PC-3 (cell line): ENCODE measurements around the gene GFPT2. TPM values are rescaled to one million over a fixed set of nuclear protein-coding genes. Genes with fewer than 3 reads are reported as not detected.

Experiments used
- ATAC-seq: fragments of 200-7000 bp; cut with Tn5 transposase; 2 replicates; pipeline ENCODE4 v1.9.1; 2020; ENCODE audit warnings: mild to moderate bottlenecking, moderate library complexity
- BruUV-seq: library from RNA; stranded (reverse); fragments of 400-500 nt; replicated peaks from 2 replicates; lab custom pipeline; 2021; lab: Mats Ljungman, UMichigan
- CTCF ChIA-PET: fragments of 300-600 bp; sonication (Branson Sonifier 250); formaldehyde crosslinking; loops from one replicate; lab custom pipeline; 2022; ENCODE audit warnings: antibody characterized with exemption; lab: Charles Lee
- POLR2A ChIA-PET: fragments of 300-600 bp; sonication (Branson Sonifier 250); formaldehyde crosslinking; loops from one replicate; lab custom pipeline; 2022; ENCODE audit warnings: antibody characterized with exemption; ENCODE audit not compliant: unreplicated experiment; lab: Charles Lee
- DNase-seq: peaks from one replicate; pipeline ENCODE4 v3.0.0-alpha.2; 2015
- H2AFZ ChIP-seq: fragments of 300-600 bp; sonication (generic); 2 replicates; pipeline ENCODE4 v1.6.0; 2016; ENCODE audit warnings: antibody characterized with exemption, low read length
- H3F3A ChIP-seq: fragments of 300-600 bp; sonication (generic); one replicate; pipeline ENCODE4 v1.6.0; 2017; ENCODE audit warnings: antibody characterized with exemption, low read length, control low read depth, mild to moderate bottlenecking; ENCODE audit not compliant: unreplicated experiment
- H3K27ac ChIP-seq: fragments of 300-600 bp; sonication (generic); 2 replicates; pipeline ENCODE4 v1.5.1; 2016; ENCODE audit warnings: mild to moderate bottlenecking, low read length
- H3K27me3 ChIP-seq: fragments of 300-600 bp; sonication (generic); 2 replicates; pipeline ENCODE4 v1.6.1; 2016; ENCODE audit warnings: low read length, mixed read lengths
- H3K36me3 ChIP-seq: fragments of 300-600 bp; sonication (generic); 2 replicates; pipeline ENCODE4 v1.6.1; 2016; ENCODE audit warnings: low read depth, mixed run types, low read length, mixed read lengths
- H3K4me1 ChIP-seq: fragments of 300-600 bp; sonication (generic); 2 replicates; pipeline ENCODE4 v1.5.1; 2016; ENCODE audit warnings: low read length; ENCODE audit not compliant: insufficient read depth
- H3K4me2 ChIP-seq: fragments of 300-600 bp; sonication (generic); 2 replicates; pipeline ENCODE4 v1.6.0; 2016; ENCODE audit warnings: low read length
- H3K4me3 ChIP-seq: fragments of 300-600 bp; sonication (generic); 2 replicates; pipeline ENCODE4 v1.5.1; 2016; ENCODE audit warnings: mild to moderate bottlenecking, low read length, mixed read lengths
- H3K79me2 ChIP-seq: fragments of 300-600 bp; sonication (generic); 2 replicates; pipeline ENCODE4 v1.6.1; 2017; ENCODE audit warnings: low read length, mixed read lengths
- H3K9ac ChIP-seq: fragments of 300-600 bp; sonication (generic); 2 replicates; pipeline ENCODE4 v1.6.0; 2016; ENCODE audit warnings: mild to moderate bottlenecking, low read length
- H3K9me2 ChIP-seq: fragments of 300-600 bp; sonication (generic); replicated peaks from 2 replicates; pipeline ENCODE4 v1.6.1; 2016; ENCODE audit warnings: mixed run types, low read length, mixed read lengths
- H3K9me3 ChIP-seq: fragments of 300-600 bp; sonication (generic); 2 replicates; pipeline ENCODE4 v1.6.1; 2016; ENCODE audit warnings: low read length, mixed read lengths
- H4K20me1 ChIP-seq: fragments of 300-600 bp; sonication (generic); 2 replicates; pipeline ENCODE4 v1.6.1; 2016; ENCODE audit warnings: low read length, mixed read lengths
- EZH2 ChIP-seq: fragments of 300-600 bp; sonication (generic); IDR thresholded peaks from one replicate; pipeline ENCODE4 v1.6.1; 2017; ENCODE audit warnings: antibody characterized with exemption, mild to moderate bottlenecking, low read length; ENCODE audit not compliant: unreplicated experiment
- EZH2phosphoT487 ChIP-seq: fragments of 300-600 bp; sonication (generic); IDR thresholded peaks from 2 replicates; pipeline ENCODE4 v1.6.1; 2018; ENCODE audit warnings: mild to moderate bottlenecking, antibody characterized with exemption, low read length, borderline replicate concordance
- intact Hi-C: fragments of 100-400 bp; cut with micrococcal nuclease; formaldehyde crosslinking; loops from 2 replicates; pipeline ENCODE4 v1.9.0; 2023
- total RNA-seq: library from RNA; depleted of rRNA; stranded (reverse); fragments of >200 nt; gene quantifications from 2 replicates; pipeline ENCODE4 v1.2.3, GENCODE V29; 2014
- TF ChIP-seq, protein P1 (sequence below): fragments of 300-600 bp; sonication (generic); conservative IDR thresholded peaks from 2 replicates; pipeline ENCODE4 v1.5.1; 2017; ENCODE audit warnings: antibody characterized with exemption, low read depth, mild to moderate bottlenecking, low read length

GFPT2 gene
- total RNA-seq, 1 experiment from 2014 or later: 2.2 TPM

DNA sequence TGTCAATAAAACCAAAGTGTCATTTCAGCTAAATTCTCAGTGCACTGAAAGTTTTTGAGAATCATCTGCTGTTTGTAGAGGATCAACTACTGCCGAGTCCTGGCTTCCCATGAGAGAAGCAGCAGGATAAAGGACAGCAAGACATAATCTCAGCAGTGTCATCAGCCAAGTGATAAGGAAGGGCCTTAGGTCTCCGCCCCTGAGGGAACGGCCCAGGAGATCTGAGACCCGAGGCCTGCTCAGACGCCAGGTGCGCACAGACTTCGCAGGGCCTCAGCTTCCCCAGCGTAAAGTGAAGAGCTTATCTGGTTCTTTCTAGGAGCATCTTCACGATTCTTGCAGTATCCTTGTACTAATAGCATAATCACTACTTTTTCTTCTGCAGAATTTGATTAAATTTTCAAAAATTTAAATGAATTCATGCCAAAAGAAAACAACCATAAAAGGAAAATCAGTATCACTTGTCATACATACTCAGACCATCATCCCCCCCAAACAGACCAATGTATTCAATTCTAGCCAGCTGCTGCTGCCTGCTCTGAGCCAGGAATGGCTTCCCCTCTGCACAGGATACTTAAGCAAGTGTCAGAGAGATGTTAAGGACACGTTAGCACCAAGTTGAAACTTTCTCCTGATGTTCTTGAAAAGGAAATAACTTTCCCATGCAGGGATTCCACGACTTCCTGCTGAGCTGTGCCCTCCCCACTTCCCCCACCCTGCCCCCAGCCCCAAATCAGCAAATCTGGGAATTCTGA is 2.2 kb downstream of the GFPT2 start:
- Histone ChIP-seq H3K9me3 (no peaks in the 10 kb centered on the region), H3K27me3 (no peaks in the 10 kb centered on the region), H3K4me1 (no peaks in the 10 kb centered on the region), H3K9me2 (no peaks in the 10 kb centered on the region), H4K20me1 (no peaks in the 10 kb centered on the region), H3K4me2 (no peak overlapping the region), H3F3A (no peaks in the 10 kb centered on the region), H3K27ac (no peak overlapping the region), H3K79me2 (no peaks in the 10 kb centered on the region), H3K4me3 (no peak overlapping the region), H3K36me3 (no peaks in the 10 kb centered on the region), H3K9ac (no peak overlapping the region), H2AFZ (no peak overlapping the region)
- no TSS peak for BruUV-seq
- TF ChIP-seq EZH2phosphoT487: no peak
- TF ChIP-seq, protein P1, sequence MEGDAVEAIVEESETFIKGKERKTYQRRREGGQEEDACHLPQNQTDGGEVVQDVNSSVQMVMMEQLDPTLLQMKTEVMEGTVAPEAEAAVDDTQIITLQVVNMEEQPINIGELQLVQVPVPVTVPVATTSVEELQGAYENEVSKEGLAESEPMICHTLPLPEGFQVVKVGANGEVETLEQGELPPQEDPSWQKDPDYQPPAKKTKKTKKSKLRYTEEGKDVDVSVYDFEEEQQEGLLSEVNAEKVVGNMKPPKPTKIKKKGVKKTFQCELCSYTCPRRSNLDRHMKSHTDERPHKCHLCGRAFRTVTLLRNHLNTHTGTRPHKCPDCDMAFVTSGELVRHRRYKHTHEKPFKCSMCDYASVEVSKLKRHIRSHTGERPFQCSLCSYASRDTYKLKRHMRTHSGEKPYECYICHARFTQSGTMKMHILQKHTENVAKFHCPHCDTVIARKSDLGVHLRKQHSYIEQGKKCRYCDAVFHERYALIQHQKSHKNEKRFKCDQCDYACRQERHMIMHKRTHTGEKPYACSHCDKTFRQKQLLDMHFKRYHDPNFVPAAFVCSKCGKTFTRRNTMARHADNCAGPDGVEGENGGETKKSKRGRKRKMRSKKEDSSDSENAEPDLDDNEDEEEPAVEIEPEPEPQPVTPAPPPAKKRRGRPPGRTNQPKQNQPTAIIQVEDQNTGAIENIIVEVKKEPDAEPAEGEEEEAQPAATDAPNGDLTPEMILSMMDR: no peak
- intact Hi-C loops: no loop called here
- ChIA-PET POLR2A (interaction anchor here (0.7 kb wide), 1 partner anchor 14 kb away, joined by 3 read pairs; no protein-coding TSS in a partner anchor), CTCF (no interaction called here)
- DNase-seq (no peak), ATAC-seq (no peak)

DNA sequence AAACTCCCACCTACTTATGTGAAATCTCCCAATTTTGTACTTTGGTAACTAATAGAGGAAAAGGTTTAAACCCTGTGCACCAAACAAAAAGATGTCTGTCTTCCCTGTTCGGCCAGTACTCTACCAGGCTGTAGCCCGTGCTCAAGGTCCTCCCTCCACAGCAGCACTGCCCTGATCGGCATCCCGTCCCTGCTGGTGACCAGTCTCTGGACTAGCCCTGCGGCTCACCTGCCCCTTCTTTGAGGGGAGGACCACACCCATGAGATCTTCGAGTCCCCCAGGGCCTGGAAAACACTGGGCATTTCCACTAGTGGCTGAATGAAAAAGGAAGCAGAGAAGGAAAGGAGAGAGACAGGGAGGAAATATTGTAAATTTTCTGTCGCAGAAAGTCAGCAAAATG is 2.8 kb downstream of the GFPT2 start:
- no peak overlapping the region for H3K9ac ChIP-seq
- no TSS peak for BruUV-seq
- intact Hi-C loops: no loop called here
- no peak overlapping the region for H3K27ac ChIP-seq
- H3K4me3 ChIP-seq: no peak overlapping the region
- H3K9me2 ChIP-seq: no peaks in the 10 kb centered on the region
- ChIA-PET CTCF (no interaction called here), POLR2A (interaction anchor here (0.7 kb wide), 1 partner anchor 13 kb away, joined by 3 read pairs; no protein-coding TSS in a partner anchor)
- no peak for DNase-seq
- H3K36me3 ChIP-seq: no peaks in the 10 kb centered on the region
- no peaks in the 10 kb centered on the region for H3K79me2 ChIP-seq
- H3K9me3 ChIP-seq: no peaks in the 10 kb centered on the region
- H3K27me3 ChIP-seq: no peaks in the 10 kb centered on the region
- TF ChIP-seq EZH2phosphoT487: no peak
- TF ChIP-seq, protein P1: no peak
- no peak for TF ChIP-seq EZH2
- no peak for ATAC-seq
- H3K4me2 ChIP-seq: no peak overlapping the region
- H3F3A ChIP-seq: no peaks in the 10 kb centered on the region
- no peaks in the 10 kb centered on the region for H3K4me1 ChIP-seq
- no peaks in the 10 kb centered on the region for H4K20me1 ChIP-seq
- no peak overlapping the region for H2AFZ ChIP-seq

DNA sequence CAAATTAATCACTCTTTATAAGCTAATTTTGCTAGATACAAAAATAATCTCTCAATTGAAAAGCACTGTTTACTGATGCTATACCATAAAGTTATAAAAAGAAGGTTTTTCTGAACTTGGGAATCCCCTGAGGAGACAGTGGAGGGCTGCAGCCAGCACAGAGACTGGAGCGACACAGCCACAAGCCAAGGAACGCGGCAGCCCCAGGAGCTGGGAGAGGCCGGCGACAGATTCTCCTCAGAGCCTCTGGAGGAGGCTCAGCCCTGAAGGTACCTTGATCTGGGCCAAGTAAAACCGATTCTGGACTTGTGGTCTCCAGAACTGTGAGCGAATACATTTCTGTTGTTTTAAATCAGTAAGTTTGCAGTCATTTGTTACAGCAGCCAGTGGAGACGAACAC is 3.7 kb downstream of the GFPT2 start:
- intact Hi-C loops: no loop called here
- Histone ChIP-seq H3K4me3 (no peak overlapping the region), H3F3A (no peaks in the 10 kb centered on the region), H4K20me1 (no peaks in the 10 kb centered on the region), H3K9me2 (no peaks in the 10 kb centered on the region), H3K9ac (no peak overlapping the region), H3K9me3 (no peaks in the 10 kb centered on the region), H3K36me3 (no peaks in the 10 kb centered on the region), H3K27me3 (no peaks in the 10 kb centered on the region), H3K79me2 (no peaks in the 10 kb centered on the region), H3K4me2 (no peak overlapping the region), H3K27ac (no peak overlapping the region), H3K4me1 (no peaks in the 10 kb centered on the region), H2AFZ (no peak overlapping the region)
- POLR2A ChIA-PET: no interaction called here
- ATAC-seq: no peak
- no peak for DNase-seq
- CTCF ChIA-PET: no interaction called here
- no peak for TF ChIP-seq EZH2phosphoT487
- TF ChIP-seq EZH2: no peak
- TF ChIP-seq, protein P1: no peak
- BruUV-seq: no TSS peak
